Endodermal cell (in vitro differentiated cells): ENCODE measurements around the gene ABHD8. TPM values are rescaled to one million over a fixed set of nuclear protein-coding genes. Genes with fewer than 3 reads are reported as not detected.

Experiments used
- total RNA-seq, 2 donors: library from RNA; stranded (reverse); fragmentation: NEBNext Ultra II Directional in 1 of 2; extraction: Animal tissue kit (Norgen Biotek cat#: 25700) in 1 of 2; gene quantifications; 2 replicates in 1 of 2; 3 replicates in 1 of 2; pipeline ENCODE4 v1.2.1, GENCODE V29; 2021

The ABHD8 gene
- total RNA-seq, 2 donors from 2014 or later = 11.6 to 21.1 TPM

Other genes with a start within 250 kb of the ABHD8 start
- 10 to 100 TPM; 19.4 to 19.9 TPM for gene HAUS8, start 228.0 kb downstream of the ABHD8 start, total RNA-seq
- gene MYO9B, start 227.6 kb downstream of the ABHD8 start, total RNA-seq = 10 to 100 TPM; 79.4 to 96.8 TPM
- gene USE1, start 88.1 kb downstream of the ABHD8 start, total RNA-seq = 10 to 100 TPM; 17.4 to 18.4 TPM
- 10 to 100 TPM; 23.1 to 29.1 TPM for gene OCEL1, start 77.2 kb downstream of the ABHD8 start, total RNA-seq
- 100 to 1,000 TPM; 103 to 107 TPM for gene NR2F6, start 57.5 kb downstream of the ABHD8 start, total RNA-seq
- 1 to 10 TPM; 3.8 to 6.2 TPM for gene USHBP1, start 38.7 kb downstream of the ABHD8 start, total RNA-seq
- 100 to 1,000 TPM; 136 to 151 TPM for gene BABAM1, start 36.0 kb downstream of the ABHD8 start, total RNA-seq
- gene ANKLE1, start 21.5 kb downstream of the ABHD8 start, total RNA-seq = 1 to 10 TPM; 4.6 to 9.9 TPM
- gene MRPL34, start 2.4 kb upstream of the ABHD8 start, total RNA-seq = 10 to 100 TPM; 58.1 to 62.2 TPM
- gene DDA1, start 6.1 kb upstream of the ABHD8 start, total RNA-seq = 10 to 100 TPM; 36.9 to 42.3 TPM
- 10 to 100 TPM; 27.5 to 29.5 TPM for gene ANO8, start 31.4 kb upstream of the ABHD8 start, total RNA-seq
- 10 to 100 TPM; 48.7 to 55.7 TPM for gene GTPBP3, start 34.1 kb upstream of the ABHD8 start, total RNA-seq
- gene PLVAP, start 73.9 kb upstream of the ABHD8 start, total RNA-seq = under 1 TPM in 1 of 2 donors, not detected in 1; 0.44 TPM
- 1 to 10 TPM; 2.0 to 3.4 TPM for gene CCDC194, start 90.8 kb upstream of the ABHD8 start, total RNA-seq
- gene BST2, start 102.2 kb upstream of the ABHD8 start, total RNA-seq = 100 to 1,000 TPM in 1 of 2 donors, 10 to 100 TPM in 1; 50.8 to 147 TPM
- 10 to 100 TPM; 63.1 to 64.8 TPM for gene MVB12A, start 116.6 kb upstream of the ABHD8 start, total RNA-seq
- gene TMEM221, start 145.2 kb upstream of the ABHD8 start, total RNA-seq = 1 to 10 TPM; 3.5 to 4.8 TPM
- not detected for gene NXNL1, start 157.5 kb upstream of the ABHD8 start, total RNA-seq
- 10 to 100 TPM; 11.8 to 16.9 TPM for gene SLC27A1, start 167.1 kb upstream of the ABHD8 start, total RNA-seq
- 100 to 1,000 TPM; 121 to 132 TPM for gene PGLS, start 208.2 kb upstream of the ABHD8 start, total RNA-seq